GM12865 (cell line): ENCODE measurements around the gene GPC5.

ENCODE experiments used
- DNase-seq: peaks from one replicate; pipeline ENCODE4 v3.0.0; 2010; ENCODE audit warnings: low read depth
- H3K4me3 ChIP-seq: 2 replicates; pipeline ENCODE4 v1.5.1; 2011; ENCODE audit warnings: mild to moderate bottlenecking, low read depth, low read length, control low read depth
- TF ChIP-seq, protein P1 (sequence below): IDR thresholded peaks from 2 replicates; pipeline ENCODE4 v1.5.1; 2011; ENCODE audit warnings: low read length, control low read depth, low read depth, inconsistent platforms; ENCODE audit not compliant: insufficient read depth; ENCODE audit errors: missing control alignments

The GPC5 gene

DNA sequence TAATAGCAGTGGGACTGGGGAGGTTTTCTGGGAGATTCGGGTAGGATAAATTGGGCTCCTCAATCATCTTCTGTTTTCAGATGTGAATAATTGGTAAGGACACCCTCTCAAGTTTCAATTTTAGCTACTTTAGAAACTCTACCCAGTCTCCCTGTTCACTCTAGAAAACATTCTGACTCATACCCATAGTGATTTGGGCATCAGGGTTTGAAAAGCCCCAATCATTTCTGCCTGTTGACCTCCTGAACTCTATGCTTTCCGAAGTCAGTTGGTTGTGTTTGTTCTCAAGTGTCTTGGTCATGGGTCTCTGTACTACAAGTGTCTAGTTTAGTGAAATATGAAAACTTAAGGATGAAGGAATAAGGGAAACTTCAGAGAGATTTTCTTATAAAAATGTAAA is 916.8 kb downstream of the GPC5 start:
- TF ChIP-seq, protein P1, sequence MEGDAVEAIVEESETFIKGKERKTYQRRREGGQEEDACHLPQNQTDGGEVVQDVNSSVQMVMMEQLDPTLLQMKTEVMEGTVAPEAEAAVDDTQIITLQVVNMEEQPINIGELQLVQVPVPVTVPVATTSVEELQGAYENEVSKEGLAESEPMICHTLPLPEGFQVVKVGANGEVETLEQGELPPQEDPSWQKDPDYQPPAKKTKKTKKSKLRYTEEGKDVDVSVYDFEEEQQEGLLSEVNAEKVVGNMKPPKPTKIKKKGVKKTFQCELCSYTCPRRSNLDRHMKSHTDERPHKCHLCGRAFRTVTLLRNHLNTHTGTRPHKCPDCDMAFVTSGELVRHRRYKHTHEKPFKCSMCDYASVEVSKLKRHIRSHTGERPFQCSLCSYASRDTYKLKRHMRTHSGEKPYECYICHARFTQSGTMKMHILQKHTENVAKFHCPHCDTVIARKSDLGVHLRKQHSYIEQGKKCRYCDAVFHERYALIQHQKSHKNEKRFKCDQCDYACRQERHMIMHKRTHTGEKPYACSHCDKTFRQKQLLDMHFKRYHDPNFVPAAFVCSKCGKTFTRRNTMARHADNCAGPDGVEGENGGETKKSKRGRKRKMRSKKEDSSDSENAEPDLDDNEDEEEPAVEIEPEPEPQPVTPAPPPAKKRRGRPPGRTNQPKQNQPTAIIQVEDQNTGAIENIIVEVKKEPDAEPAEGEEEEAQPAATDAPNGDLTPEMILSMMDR = no peak
- DNase-seq = peak; percentile 17
- H3K4me3 ChIP-seq = no peak overlapping the region

DNA sequence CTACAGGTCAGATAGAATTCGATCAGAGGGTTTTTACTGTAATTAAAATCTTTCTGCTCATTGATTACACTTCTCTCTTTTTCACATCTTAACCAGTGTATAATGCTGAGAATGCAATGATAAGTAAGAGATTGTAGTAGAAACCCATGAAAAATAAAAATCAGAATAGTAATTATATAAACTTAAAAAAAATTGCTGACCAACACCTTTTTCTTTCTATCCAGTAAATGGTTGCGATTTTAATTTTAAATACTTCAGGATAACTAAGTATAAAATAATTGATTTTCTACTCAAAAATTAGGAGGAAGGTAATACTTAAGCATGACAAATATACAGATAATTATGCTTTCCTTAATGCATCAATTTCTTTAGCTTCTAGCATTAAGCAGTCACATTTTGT is 917.6 kb downstream of the GPC5 start:
- no peak overlapping the region for H3K4me3 ChIP-seq
- TF ChIP-seq, protein P1 = no peak
- no peak for DNase-seq

DNA sequence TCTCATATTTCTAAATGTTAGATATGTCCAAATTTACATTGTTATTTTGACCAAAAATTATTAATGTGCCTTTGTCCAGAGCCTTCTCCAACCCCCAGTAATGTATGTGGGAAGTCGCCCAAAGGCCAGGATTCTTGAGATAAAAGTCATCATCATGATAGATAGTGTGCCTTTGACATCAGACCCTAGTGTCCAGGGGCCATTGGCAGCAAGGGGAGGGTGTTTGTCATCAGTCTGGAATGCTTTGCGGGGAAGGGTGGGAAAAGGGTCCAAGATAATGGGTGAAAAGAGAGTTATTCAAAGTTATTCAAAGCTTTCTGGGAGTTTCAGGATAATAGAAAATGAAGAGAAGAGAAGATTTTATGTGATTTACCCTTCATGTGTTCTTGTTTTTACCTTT is 918.6 kb downstream of the GPC5 start:
- H3K4me3 ChIP-seq = no peak overlapping the region
- TF ChIP-seq, protein P1 = no peak
- no peak for DNase-seq

DNA sequence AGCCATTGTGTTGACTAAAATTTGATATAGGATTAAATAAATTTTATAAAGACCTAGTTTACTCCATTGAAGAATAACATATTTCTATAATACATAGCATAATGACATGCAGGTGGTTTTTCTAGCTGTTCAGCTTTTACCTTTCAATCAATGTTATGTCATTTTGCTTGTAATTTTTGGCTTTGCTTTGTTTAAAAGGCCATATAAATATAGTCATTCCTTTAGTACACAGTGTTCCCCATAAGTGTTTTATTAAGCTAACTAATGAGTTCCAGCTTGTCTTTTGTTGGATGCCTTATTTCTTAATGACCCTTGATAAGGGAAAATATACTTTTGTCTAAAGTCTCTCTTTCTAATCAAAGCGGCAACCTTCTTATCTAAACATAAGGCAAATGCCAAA is 921.9 kb downstream of the GPC5 start:
- H3K4me3 ChIP-seq = no peak overlapping the region
- DNase-seq = no peak
- TF ChIP-seq, protein P1 = no peak

DNA sequence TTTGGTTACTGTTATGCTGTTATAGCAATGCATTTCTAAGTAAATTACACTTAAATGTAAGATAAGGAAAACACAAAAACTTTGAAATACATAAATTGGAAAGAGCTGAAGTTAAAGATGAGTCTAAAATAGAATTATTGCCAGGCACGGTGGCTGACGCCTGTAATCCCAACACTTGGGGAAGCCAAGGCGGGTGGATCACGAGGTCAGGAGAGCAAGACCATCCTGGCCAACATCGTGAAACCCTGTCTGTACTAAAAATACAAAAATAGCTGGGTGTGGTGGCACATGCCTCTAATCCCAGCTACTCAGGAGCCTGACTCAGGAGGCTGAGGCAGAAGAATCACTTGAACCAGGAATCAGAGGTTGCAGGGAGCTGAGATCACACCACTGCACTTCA is 922.8 kb downstream of the GPC5 start:
- TF ChIP-seq, protein P1 = no peak

DNA sequence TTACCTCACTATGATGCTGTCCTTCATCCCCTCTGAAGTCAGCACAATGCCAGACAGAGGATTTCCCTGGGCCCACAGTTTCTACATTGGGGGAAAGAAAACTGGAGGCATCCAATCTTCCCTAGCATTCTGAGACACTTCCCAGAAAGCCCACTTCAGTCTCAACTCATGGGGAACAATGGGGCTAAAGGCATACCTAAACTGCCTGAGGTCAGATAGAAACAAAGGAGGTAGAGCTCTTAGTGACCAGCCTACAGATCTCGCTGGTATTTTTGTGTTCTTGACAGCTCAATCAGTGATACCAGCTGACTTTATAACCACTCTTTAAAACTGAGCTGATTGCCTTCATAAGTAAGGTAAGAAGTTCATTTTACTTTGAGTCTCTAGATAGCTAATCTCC is 947.2 kb downstream of the GPC5 start:
- H3K4me3 ChIP-seq = no peak overlapping the region
- TF ChIP-seq, protein P1 = no peak
- DNase-seq = no peak

More for the DNA sequence above, 922.8 kb downstream of the GPC5 start:
- DNase-seq = no peak
- no peak overlapping the region for H3K4me3 ChIP-seq

DNA sequence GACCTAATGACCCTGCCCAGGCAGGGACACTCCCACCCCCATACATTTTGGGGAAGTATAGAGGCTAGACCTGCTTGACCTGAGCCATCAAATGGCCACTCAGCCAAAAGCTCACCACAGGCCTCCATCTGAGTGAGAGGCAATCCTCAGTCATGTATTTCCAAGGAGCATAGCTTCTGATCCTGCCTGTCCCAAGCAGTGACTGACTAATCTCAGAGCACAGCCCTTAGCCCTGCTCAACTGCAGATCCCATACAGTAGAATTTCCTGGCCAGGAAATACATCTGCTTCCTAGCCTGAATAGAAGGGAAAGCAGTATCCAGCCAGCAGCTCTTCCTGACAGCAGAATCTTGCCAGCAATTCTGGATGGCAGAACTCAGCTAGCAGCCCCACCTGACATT is 947.6 kb downstream of the GPC5 start:
- DNase-seq = no peak
- TF ChIP-seq, protein P1 = no peak
- H3K4me3 ChIP-seq = no peak overlapping the region
